Vagina (tissue), 2 donors: ENCODE measurements around the gene COPZ1. TPM values are rescaled to one million over a fixed set of nuclear protein-coding genes. Genes with fewer than 3 reads are reported as not detected.
A peak's percentile ranks its signal among the peaks of the same experiment; 100 is the strongest.

ENCODE experiments used
- DNase-seq, 2 donors: peaks; one replicate each; pipeline ENCODE4 v3.0.0-alpha.2; 2017; ENCODE audit errors: extremely low spot score in 2 of 2
- H3K27ac ChIP-seq: fragments of 200-600 bp; sonication (generic); one replicate; pipeline ENCODE4 v1.5.1; 2019
- H3K27me3 ChIP-seq: fragments of 200-600 bp; sonication (generic); one replicate; pipeline ENCODE4 v1.5.1; 2019
- H3K36me3 ChIP-seq, 2 donors: fragments of 200-600 bp; sonication (generic); one replicate each; pipeline ENCODE4 v1.5.1; 2017 to 2019
- H3K4me1 ChIP-seq: fragments of 200-600 bp; sonication (generic); one replicate; pipeline ENCODE4 v1.5.1; 2019
- H3K4me3 ChIP-seq, 2 donors: fragments of 200-600 bp; sonication (generic); 1 replicate in 1 of 2; 2 replicates in 1 of 2; pipeline ENCODE4 v1.5.1; 2016 to 2019
- H3K9me3 ChIP-seq: fragments of 200-600 bp; sonication (generic); one replicate; pipeline ENCODE4 v1.5.1; 2019
- CTCF ChIP-seq, 3 experiments: fragments of 450-650 bp in 2 of 3; fragments of 200-600 bp in 1 of 3; sonication (generic) in 1 of 3; IDR thresholded peaks; one replicate each; pipeline ENCODE4 v1.5.1; 2017 to 2019; ENCODE audit warnings: antibody characterized with exemption in 3 of 3, mild to moderate bottlenecking in 2 of 3, moderate library complexity in 2 of 3
- POLR2A ChIP-seq, 2 donors: fragments of 450-650 bp; IDR thresholded peaks; one replicate each; pipeline ENCODE4 v1.6.1; 2017; ENCODE audit warnings: antibody characterized with exemption in 2 of 2, mild to moderate bottlenecking in 2 of 2, moderate library complexity in 2 of 2
- POLR2AphosphoS5 ChIP-seq, 2 donors: sonication (generic); formaldehyde crosslinking; IDR thresholded peaks; one replicate each; pipeline ENCODE4 v1.9.0; 2017; ENCODE audit warnings: antibody characterized with exemption in 2 of 2, mild to moderate bottlenecking in 2 of 2, low read depth in 1 of 2; ENCODE audit not compliant: insufficient read depth in 1 of 2
- intact Hi-C: fragments of 100-400 bp; cut with DNase I; formaldehyde crosslinking; loops from one replicate; pipeline ENCODE4 v1.15.1; 2023
- total RNA-seq: library from RNA; depleted of rRNA; stranded (reverse); fragments of >200 nt; gene quantifications from one replicate; pipeline ENCODE4 v1.2.3, GENCODE V29; 2016

Gene COPZ1
- total RNA-seq, 1 donor from 2014 or later = 47.6 TPM

DNA sequence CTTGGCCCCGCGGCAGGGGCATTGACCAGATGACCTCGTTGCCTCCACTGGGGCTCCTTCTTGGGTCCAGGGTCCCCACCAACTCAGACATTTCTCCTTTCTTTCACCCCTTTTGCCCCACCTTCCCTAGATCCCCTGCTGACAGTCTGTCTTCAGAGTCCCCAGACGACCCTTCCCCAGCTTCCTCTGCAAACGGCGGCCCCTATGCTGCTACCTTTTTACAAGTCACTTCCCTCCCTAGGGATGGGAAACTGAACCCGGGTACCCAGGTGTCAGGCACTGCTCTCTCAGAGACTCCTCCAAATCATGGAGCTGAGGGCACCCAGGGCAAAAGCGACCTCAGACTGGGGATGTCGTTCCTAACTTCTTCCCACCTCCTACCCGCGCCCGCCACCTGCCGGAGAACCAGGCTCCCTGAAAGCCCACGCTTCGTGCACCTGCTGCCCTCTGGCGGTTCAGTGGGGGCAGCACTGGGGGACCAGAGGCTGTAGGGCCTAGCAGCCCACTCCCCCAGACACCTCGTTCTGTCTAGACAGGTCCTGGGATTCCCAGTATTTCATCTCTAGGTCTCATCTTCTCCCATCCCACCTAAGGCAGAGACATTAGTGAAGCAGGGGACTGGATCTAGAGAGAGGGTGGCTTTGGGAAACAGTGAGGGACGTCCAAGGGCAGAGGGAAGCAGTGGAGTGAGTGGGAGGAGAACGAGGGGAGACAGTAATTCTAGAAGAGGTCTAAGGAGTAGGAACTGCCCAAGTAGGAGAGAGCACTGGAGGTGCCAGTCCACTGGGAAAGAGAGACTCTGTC lies 54.7 kb downstream of the COPZ1 start:
- H3K4me1 ChIP-seq = peaks cover 64% of the 10 kb centered on the region
- peak overlapping the region; percentile 48 to 51 for H3K4me3 ChIP-seq
- H3K36me3 ChIP-seq = no peaks in the 10 kb centered on the region
- peak overlapping the region; percentile 93 for H3K27ac ChIP-seq
- no peak for DNase-seq
- intact Hi-C loops = no loop called here
- H3K9me3 ChIP-seq = no peaks in the 10 kb centered on the region
- TF ChIP-seq POLR2A (IDR thresholded peaks at IDR 0.05) (no peak), CTCF (IDR thresholded peaks at IDR 0.05) (peak; percentile 99 to 100 (median 99)), POLR2AphosphoS5 (IDR thresholded peaks at IDR 0.05; ENCODE audit: insufficient read depth in 1 of 2, low read depth in 1 of 2) (peak; percentile 53 to 66)
- no peaks in the 10 kb centered on the region for H3K27me3 ChIP-seq

DNA sequence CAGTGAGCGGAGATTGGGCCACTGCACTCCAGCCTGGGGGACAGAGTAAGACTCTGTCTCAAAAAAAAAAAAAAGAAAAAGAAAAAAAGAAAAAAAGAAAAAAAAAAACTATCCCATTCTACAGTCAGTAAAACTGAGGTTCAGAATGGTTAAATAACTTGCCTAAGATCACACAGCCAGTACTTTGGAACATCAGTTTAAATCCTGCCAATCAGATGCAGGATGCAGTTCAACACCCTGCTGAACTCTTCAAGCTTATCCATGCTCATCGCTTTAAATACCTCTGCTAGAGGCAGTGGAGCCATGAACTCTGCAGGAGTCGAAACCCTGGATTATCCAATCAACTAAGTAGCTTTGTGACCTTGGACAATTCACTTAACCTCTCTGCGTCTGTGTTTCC lies 56.2 kb downstream of the COPZ1 start:
- TF ChIP-seq POLR2AphosphoS5 (IDR thresholded peaks at IDR 0.05; ENCODE audit: insufficient read depth in 1 of 2, low read depth in 1 of 2) = no peak
- intact Hi-C loops = no loop called here
- H3K4me3 ChIP-seq = no peak overlapping the region

GRCh38 chr12:54383041-54383609 lies 58.2 kb downstream of the COPZ1 start:
- Histone ChIP-seq H3K4me3 (no peak overlapping the region), H3K4me1 (peaks cover 62% of the 10 kb centered on the region), H3K27ac (peak overlapping the region; percentile 93), H3K36me3 (no peaks in the 10 kb centered on the region), H3K9me3 (no peaks in the 10 kb centered on the region), H3K27me3 (no peaks in the 10 kb centered on the region)
- intact Hi-C loops = no loop called here
- no peak for DNase-seq
- TF ChIP-seq POLR2AphosphoS5 (IDR thresholded peaks at IDR 0.05; ENCODE audit: insufficient read depth in 1 of 2, low read depth in 1 of 2) = peak; percentile 42 to 49
- TF ChIP-seq POLR2A (IDR thresholded peaks at IDR 0.05) = peak in 1 of 2 donors; percentile 20
- no peak for TF ChIP-seq CTCF (IDR thresholded peaks at IDR 0.05)

More for the DNA sequence above, 56.2 kb downstream of the COPZ1 start:
- Histone ChIP-seq H3K27me3 (no peaks in the 10 kb centered on the region), H3K4me1 (peaks cover 64% of the 10 kb centered on the region), H3K9me3 (no peaks in the 10 kb centered on the region), H3K27ac (peak overlapping the region; percentile 93), H3K36me3 (no peaks in the 10 kb centered on the region)
- DNase-seq = no peak

DNA sequence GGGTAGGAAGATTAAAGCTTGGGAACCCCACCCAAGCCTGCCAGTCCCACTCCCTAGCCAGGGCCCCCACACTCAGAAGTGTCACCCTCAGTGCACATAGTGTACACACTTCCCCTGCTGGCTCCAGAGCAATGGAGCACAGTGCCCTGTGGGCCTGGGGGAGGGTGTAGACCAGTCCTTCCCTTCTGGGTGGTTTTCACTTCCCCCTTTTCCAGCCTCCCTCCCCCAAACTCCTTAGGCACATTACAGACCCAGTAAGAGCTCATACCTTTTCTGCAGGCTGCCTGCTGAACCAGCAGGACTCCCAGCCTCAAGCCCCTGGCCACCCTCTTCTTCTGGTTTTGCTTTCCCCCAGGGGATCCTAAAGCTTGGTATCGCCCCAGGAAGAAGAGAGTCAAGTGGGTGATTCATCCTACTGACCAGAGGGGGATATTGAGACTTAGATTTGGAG lies 59.7 kb downstream of the COPZ1 start, which contains the start of gene ZNF385A:
ZNF385A (minus strand) TSS at position 143 of the 451 bp plus-strand sequence. CDS start 219 bp downstream, outside the sequence.
- Histone ChIP-seq H3K4me3 (no peak within 1 kb of the TSS), H3K27ac (peak within 1 kb of the TSS; percentile 93), H3K4me1 (peaks cover 66% of the 10 kb centered on the region), H3K27me3 (no peaks in the 10 kb centered on the region), H3K36me3 (no peaks in the 10 kb centered on the region), H3K9me3 (no peaks in the 10 kb centered on the region)
- DNase-seq = no peak
- intact Hi-C loops = no loop called here
- TF ChIP-seq CTCF (IDR thresholded peaks at IDR 0.05) = no peak
- TF ChIP-seq POLR2AphosphoS5 (IDR thresholded peaks at IDR 0.05; ENCODE audit: insufficient read depth in 1 of 2, low read depth in 1 of 2) = no peak
- no peak for TF ChIP-seq POLR2A (IDR thresholded peaks at IDR 0.05)

- Histone ChIP-seq H3K4me1 (peaks cover 67% of the 10 kb centered on the region), H3K27me3 (no peaks in the 10 kb centered on the region), H3K9me3 (no peaks in the 10 kb centered on the region), H3K4me3 (no peak overlapping the region), H3K36me3 (no peaks in the 10 kb centered on the region), H3K27ac (peak overlapping the region; percentile 93)
- no peak for DNase-seq
- intact Hi-C loops = no loop called here
- TF ChIP-seq CTCF (IDR thresholded peaks at IDR 0.05) (no peak), POLR2AphosphoS5 (IDR thresholded peaks at IDR 0.05; ENCODE audit: insufficient read depth in 1 of 2, low read depth in 1 of 2) (peak in 1 of 2 donors; percentile 46)
Observed at GRCh38 chr12:54385251-54385914, 60.5 kb downstream of the COPZ1 start.
